ENCODE results near the gene VWA5A.
"Not testable (repeated sequence)": the region's sequence is repeated elsewhere in the genome, so short reads cannot be mapped to it uniquely, and the experiment has no call there.

GRCh38 chr11:124127134-124127533, 11.9 kb downstream of the VWA5A start:
- TF ChIP-seq CTCF (IDR thresholded peaks at IDR 0.05 in 4 of 5, conservative IDR thresholded peaks at IDR 0.05 in 1 of 5); POLR2A (IDR thresholded peaks at IDR 0.05): not testable (repeated sequence)
